Measurements from ENCODE around the gene DUS2. TPM values are rescaled to one million over a fixed set of nuclear protein-coding genes. Genes with fewer than 3 reads are reported as not detected.

The DUS2 gene
- total RNA-seq, 4 donors from 2014 or later = 4.5 to 9.6 (median 7.1) TPM

GRCh38 chr16:68093816-68094613 is 70.9 kb downstream of the DUS2 start:
- peak in 1 of 2 donors; percentile 51 for ATAC-seq
- Histone ChIP-seq H3K27ac (peak overlapping the region; percentile 92 to 99 (median 97)), H3K27me3 (no peaks in the 10 kb centered on the region), H3K4me1 (peaks cover 91 to 93% of the 10 kb centered on the region in 2 donors), H3K36me3 (no peaks in the 10 kb centered on the region), H3K4me3 (peak overlapping the region in 1 of 4 donors; percentile 15), H3K9me3 (no peaks in the 10 kb centered on the region)
- intact Hi-C loops (cut with DNase I; ENCODE audit: low total_unique reads) (loop anchor here (1.0 kb wide), 1 partner anchor 134 kb away; no protein-coding TSS in a partner anchor), in situ Hi-C loops (cut with MboI; ENCODE audit: low sequenced_read_pairs in 4 of 4) (loop anchor here in 2 of 4 donors (5.0 to 25.0 kb wide), 2 partner anchors 133 to 243 kb away; no protein-coding TSS in a partner anchor)
- DNase-seq = no peak
- TF ChIP-seq CTCF (IDR thresholded peaks at IDR 0.05 in 4 of 5, conservative IDR thresholded peaks at IDR 0.05 in 1 of 5) (peak in 4 of 5 experiments; percentile 31 to 49 (median 46)), POLR2A (IDR thresholded peaks at IDR 0.05) (no peak)

GRCh38 chr16:68094614-68094934 is 71.5 kb downstream of the DUS2 start:
- peaks cover 88 to 92% of the 10 kb centered on the region in 2 donors for H3K4me1 ChIP-seq
- in situ Hi-C loops (cut with MboI; ENCODE audit: low sequenced_read_pairs in 4 of 4) = loop anchor here in 2 of 4 donors (5.0 to 25.0 kb wide), 2 partner anchors 133 to 243 kb away; no protein-coding TSS in a partner anchor

GRCh38 chr16:68096491-68096890 is 73.4 kb downstream of the DUS2 start:
- intact Hi-C loops (cut with DNase I; ENCODE audit: low total_unique reads) (no loop called here), in situ Hi-C loops (cut with MboI; ENCODE audit: low sequenced_read_pairs in 4 of 4) (loop anchor here in 2 of 4 donors (25.0 kb wide), 1 partner anchor 241 kb away; no protein-coding TSS in a partner anchor)
- ATAC-seq = no peak

More at GRCh38 chr16:68094614-68094934, 71.5 kb downstream of the DUS2 start:
- Histone ChIP-seq H3K4me3 (peak overlapping the region in 1 of 4 donors; percentile 15), H3K9me3 (no peaks in the 10 kb centered on the region), H3K27ac (peak overlapping the region; percentile 92 to 99 (median 97)), H3K27me3 (no peaks in the 10 kb centered on the region), H3K36me3 (no peaks in the 10 kb centered on the region)
- intact Hi-C loops (cut with DNase I; ENCODE audit: low total_unique reads) = loop anchor here (1.0 kb wide), 1 partner anchor 134 kb away; no protein-coding TSS in a partner anchor
- ATAC-seq (no peak), DNase-seq (no peak)
- TF ChIP-seq CTCF (IDR thresholded peaks at IDR 0.05 in 4 of 5, conservative IDR thresholded peaks at IDR 0.05 in 1 of 5) (peak in 1 of 5 experiments; percentile 9), POLR2A (IDR thresholded peaks at IDR 0.05) (no peak)

GRCh38 chr16:68097088-68097487 is 74.0 kb downstream of the DUS2 start:
- no peak for TF ChIP-seq CTCF (IDR thresholded peaks at IDR 0.05 in 4 of 5, conservative IDR thresholded peaks at IDR 0.05 in 1 of 5)
- no peak for TF ChIP-seq POLR2A (IDR thresholded peaks at IDR 0.05)
- no peaks in the 10 kb centered on the region for H3K9me3 ChIP-seq
- no peak overlapping the region for H3K4me3 ChIP-seq
- intact Hi-C loops (cut with DNase I; ENCODE audit: low total_unique reads) = no loop called here
- H3K4me1 ChIP-seq = peaks cover 73 to 85% of the 10 kb centered on the region in 2 donors
- no peak for ATAC-seq
- peak overlapping the region; percentile 92 to 99 (median 97) for H3K27ac ChIP-seq
- H3K36me3 ChIP-seq = no peaks in the 10 kb centered on the region
- H3K27me3 ChIP-seq = no peaks in the 10 kb centered on the region
- DNase-seq = no peak
- in situ Hi-C loops (cut with MboI; ENCODE audit: low sequenced_read_pairs in 4 of 4) = loop anchor here in 2 of 4 donors (25.0 kb wide), 1 partner anchor 240 kb away; no protein-coding TSS in a partner anchor

More at GRCh38 chr16:68096491-68096890, 73.4 kb downstream of the DUS2 start:
- H3K4me1 ChIP-seq = peaks cover 79 to 88% of the 10 kb centered on the region in 2 donors
- H3K27ac ChIP-seq = peak overlapping the region; percentile 92 to 99 (median 97)
- no peaks in the 10 kb centered on the region for H3K27me3 ChIP-seq
- no peaks in the 10 kb centered on the region for H3K36me3 ChIP-seq
- no peaks in the 10 kb centered on the region for H3K9me3 ChIP-seq
- TF ChIP-seq POLR2A (IDR thresholded peaks at IDR 0.05) (no peak), CTCF (IDR thresholded peaks at IDR 0.05 in 4 of 5, conservative IDR thresholded peaks at IDR 0.05 in 1 of 5) (no peak)
- DNase-seq = no peak
- H3K4me3 ChIP-seq = no peak overlapping the region

Measured in gastrocnemius medialis (tissue), 4 donors.